CD14-positive monocyte (primary cell): ENCODE measurements around the gene AVPR2. TPM values are rescaled to one million over a fixed set of nuclear protein-coding genes. Genes with fewer than 3 reads are reported as not detected.

Source experiments
- DNase-seq, 3 donors: peaks; one replicate each; pipeline ENCODE4 v3.0.0-alpha.2; 2011 to 2022
- H2AFZ ChIP-seq: 2 replicates; pipeline ENCODE4 v1.6.0; 2012; ENCODE audit warnings: mild to moderate bottlenecking, low read depth, low read length, inconsistent platforms; ENCODE audit not compliant: insufficient read depth, poor library complexity, severe bottlenecking
- H3K27ac ChIP-seq, 2 donors: 1 replicate in 1 of 2; 2 replicates in 1 of 2; pipeline ENCODE4 v1.5.1; 2012 to 2013; ENCODE audit warnings: low read length in 2 of 2, control low read depth in 1 of 2, inconsistent platforms in 1 of 2, low read depth in 1 of 2, mild to moderate bottlenecking in 1 of 2
- H3K27me3 ChIP-seq, 2 donors: one replicate each; pipeline versions ENCODE4 v1.6.0 to v1.6.1; 2011 to 2013; ENCODE audit warnings: low read length in 2 of 2; ENCODE audit not compliant: control insufficient read depth in 2 of 2, insufficient read depth in 2 of 2
- H3K36me3 ChIP-seq, 2 donors: replicated peaks in 1 of 2; 1 replicate in 1 of 2; 2 replicates in 1 of 2; pipeline versions ENCODE4 v1.5.1 to v1.6.1; 2012 to 2013; ENCODE audit warnings: low read length in 2 of 2, control low read depth in 1 of 2, inconsistent platforms in 1 of 2, mild to moderate bottlenecking in 1 of 2; ENCODE audit not compliant: insufficient read depth in 2 of 2, control insufficient read depth in 1 of 2
- H3K4me1 ChIP-seq, 2 donors: 1 replicate in 1 of 2; 2 replicates in 1 of 2; pipeline versions ENCODE4 v1.5.1 to v1.6.1; 2012 to 2013; ENCODE audit warnings: low read length in 2 of 2, control low read depth in 1 of 2, inconsistent platforms in 1 of 2, mild to moderate bottlenecking in 1 of 2, moderate library complexity in 1 of 2; ENCODE audit not compliant: insufficient read depth in 2 of 2, control insufficient read depth in 1 of 2
- H3K4me2 ChIP-seq: replicated peaks from 2 replicates; pipeline ENCODE3; 2012; ENCODE audit warnings: low read length, moderate library complexity, mild to moderate bottlenecking; ENCODE audit not compliant: poor library complexity, severe bottlenecking; ENCODE audit errors: extremely low read depth
- H3K4me3 ChIP-seq, 3 experiments: fragments of 200-600 bp in 1 of 3; sonication (generic) in 1 of 3; replicated peaks in 1 of 3; 1 replicate in 2 of 3; 2 replicates in 1 of 3; pipeline ENCODE4 v1.5.1; 2011 to 2013; ENCODE audit warnings: low read length in 3 of 3, mild to moderate bottlenecking in 3 of 3, control low read depth in 2 of 3, low read depth in 2 of 3, inconsistent platforms in 1 of 3, moderate library complexity in 1 of 3
- H3K79me2 ChIP-seq: 2 replicates; pipeline ENCODE4 v1.6.0; 2012; ENCODE audit warnings: mild to moderate bottlenecking, control low read depth, inconsistent platforms, low read length, moderate library complexity; ENCODE audit not compliant: insufficient read depth
- H3K9ac ChIP-seq: 2 replicates; pipeline ENCODE4 v1.6.0; 2017; ENCODE audit warnings: low read length, mild to moderate bottlenecking; ENCODE audit not compliant: insufficient read depth, poor library complexity, severe bottlenecking
- H3K9me3 ChIP-seq, 2 donors: replicated peaks in 1 of 2; 1 replicate in 1 of 2; 2 replicates in 1 of 2; pipeline versions ENCODE4 v1.5.1 to v1.6.1; 2012 to 2013; ENCODE audit warnings: low read length in 2 of 2, control low read depth in 1 of 2; ENCODE audit not compliant: control insufficient read depth in 1 of 2, insufficient read depth in 1 of 2
- H4K20me1 ChIP-seq: 2 replicates; pipeline ENCODE4 v1.6.0; 2012; ENCODE audit warnings: mild to moderate bottlenecking, low read length, control low read depth, moderate library complexity; ENCODE audit not compliant: insufficient read depth
- H3K27ac Mint-ChIP-seq, 7 donors: one replicate each; pipeline ENCODE4 v1.8.0; 2020; ENCODE audit warnings: mild to moderate bottlenecking in 7 of 7, mixed read lengths in 7 of 7, moderate library complexity in 6 of 7, inconsistent platforms in 2 of 7
- H3K27me3 Mint-ChIP-seq, 3 donors: one replicate each; pipeline ENCODE4 v1.8.0; 2021 to 2022; ENCODE audit warnings: low read depth in 3 of 3, mild to moderate bottlenecking in 3 of 3, mixed read lengths in 3 of 3, moderate library complexity in 3 of 3, inconsistent platforms in 1 of 3
- H3K36me3 Mint-ChIP-seq, 2 donors: one replicate each; pipeline ENCODE4 v1.8.0; 2020; ENCODE audit warnings: mixed read lengths in 2 of 2, inconsistent platforms in 1 of 2, mild to moderate bottlenecking in 1 of 2
- H3K4me1 Mint-ChIP-seq: one replicate; pipeline ENCODE4 v1.8.0; 2020; ENCODE audit warnings: mild to moderate bottlenecking, mixed read lengths
- H3K4me3 Mint-ChIP-seq, 2 donors: one replicate each; pipeline ENCODE4 v1.8.0; 2020; ENCODE audit warnings: mild to moderate bottlenecking in 2 of 2, mixed read lengths in 2 of 2, moderate library complexity in 1 of 2
- H3K9me3 Mint-ChIP-seq, 7 donors: one replicate each; pipeline ENCODE4 v1.8.0; 2020 to 2022; ENCODE audit warnings: mixed read lengths in 7 of 7, mild to moderate bottlenecking in 6 of 7, moderate library complexity in 6 of 7, inconsistent platforms in 2 of 7
- CTCF ChIP-seq: fragments of 200-600 bp; IDR thresholded peaks from one replicate; pipeline ENCODE4 v1.8.0; 2022; ENCODE audit warnings: antibody characterized with exemption, mild to moderate bottlenecking
- WGBS: methylation state at CpG from one replicate; pipeline ENCODE4 v1.1.5; 2013; ENCODE audit warnings: missing lambda C conversion rate; ENCODE audit not compliant: insufficient coverage; 5-methylcytosine and 5-hydroxymethylcytosine counted together
- intact Hi-C, 2 donors: fragments of 100-400 bp; cut with micrococcal nuclease; formaldehyde crosslinking; loops; one replicate each; pipeline versions ENCODE4 v1.15.0 to v1.15.1; 2023
- polyA plus RNA-seq, 3 donors: library from polyadenylated mRNA; depleted of rRNA in 1 of 3; unstranded in 2 of 3; stranded (reverse) in 1 of 3; fragments of 300-500 nt in 2 of 3; fragments of >200 nt in 1 of 3; fragmentation: Illumina TruSeq in 2 of 3; gene quantifications; 1 replicate in 2 of 3; 2 replicates in 1 of 3; pipeline ENCODE4 v1.2.3, GENCODE V29; 2012 to 2021

The AVPR2 gene
- polyA plus RNA-seq, 3 donors: 0.14 to 0.27 TPM; not detected in 1

DNA sequence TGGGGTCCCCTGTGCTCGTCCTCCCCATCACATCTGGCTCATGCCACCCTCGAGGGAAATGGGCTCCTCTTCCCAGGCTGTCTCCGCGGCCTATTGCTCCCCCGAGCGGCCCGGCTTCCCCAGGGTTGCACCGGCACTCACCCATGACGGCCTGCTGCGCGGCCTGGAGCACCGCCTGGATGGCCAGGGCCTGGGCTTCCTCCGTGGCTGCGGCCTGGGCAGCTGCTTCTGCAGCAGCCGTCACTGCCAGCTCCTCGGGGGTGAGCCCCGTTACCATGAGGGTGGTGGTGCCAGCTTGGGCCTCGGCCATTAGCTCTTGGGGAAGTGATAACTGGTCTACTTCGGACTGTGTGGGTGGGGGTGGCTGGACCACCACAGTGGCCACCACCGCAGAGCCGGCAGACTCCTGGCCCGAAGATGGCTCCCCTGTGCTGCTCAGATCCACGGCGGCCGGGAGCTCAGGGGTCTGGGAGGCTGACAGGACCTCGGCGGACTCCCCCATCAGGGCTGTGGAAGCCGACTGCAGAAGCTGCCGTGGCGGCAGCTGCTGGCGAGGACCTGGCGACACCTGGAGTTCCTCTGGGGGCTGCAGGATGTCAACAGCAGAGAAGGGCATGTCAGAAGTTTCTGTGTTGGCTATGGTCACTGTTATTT lies 48.0 kb downstream of the AVPR2 start:
- Mint-ChIP-seq H3K4me1 (peaks cover 4% of the 10 kb centered on the region), H3K4me3 (no peak overlapping the region), H3K36me3 (peaks cover 51 to 88% of the 10 kb centered on the region in 2 donors), H3K27me3 (peaks cover 0 to 6% (median 0%) of the 10 kb centered on the region in 3 donors), H3K9me3 (peaks cover 0 to 5% (median 0%) of the 10 kb centered on the region in 7 donors), H3K27ac (peak overlapping the region in 1 of 7 donors; percentile 65)
- no peak overlapping the region for H3K4me2 ChIP-seq
- H3K79me2 ChIP-seq: peaks cover 6% of the 10 kb centered on the region
- H3K9ac ChIP-seq: no peak overlapping the region
- no peaks in the 10 kb centered on the region for H3K9me3 ChIP-seq
- intact Hi-C loops: loop anchor here (5.0 to 10.0 kb wide), 3 partner anchors 35 to 190 kb away; partner anchors contain the start of gene PLXNB3 (in 2 of the 2)
- TF ChIP-seq CTCF: no peak
- WGBS: 97% methylated on average over 21 of the region's 32 CpGs
- H3K4me1 ChIP-seq: peaks cover 0 to 10% of the 10 kb centered on the region in 2 donors
- DNase-seq: no peak
- no peak overlapping the region for H2AFZ ChIP-seq
- no peak overlapping the region for H3K4me3 ChIP-seq
- H3K36me3 ChIP-seq: peaks cover 75 to 90% of the 10 kb centered on the region in 2 donors
- no peak overlapping the region for H3K27ac ChIP-seq
- H4K20me1 ChIP-seq: peaks cover 96% of the 10 kb centered on the region
- H3K27me3 ChIP-seq: no peaks in the 10 kb centered on the region

DNA sequence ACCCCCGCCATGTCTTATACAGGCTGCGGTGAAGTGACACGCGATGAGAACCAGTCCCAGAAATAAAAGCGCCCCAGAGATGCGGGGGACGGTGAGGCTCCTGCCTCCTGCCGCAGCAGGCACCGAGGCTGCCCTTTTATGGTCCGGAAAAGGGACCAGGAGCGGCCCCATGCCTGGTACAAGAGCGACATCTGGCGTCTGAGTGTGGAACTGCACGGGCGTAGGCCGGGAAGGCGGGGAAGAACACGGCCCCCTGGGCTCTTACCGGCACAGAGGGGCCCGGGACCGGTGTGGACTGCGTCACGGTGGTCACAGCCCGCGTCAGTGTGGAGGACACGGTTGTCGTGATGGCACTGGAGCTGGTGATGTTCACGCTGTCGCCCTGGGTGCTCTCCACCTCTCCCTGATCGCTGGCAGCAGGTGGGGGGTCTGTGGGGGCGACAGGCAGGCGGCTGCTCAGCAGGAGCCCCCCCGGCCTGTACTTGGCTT lies 48.9 kb downstream of the AVPR2 start:
- no peak overlapping the region for H2AFZ ChIP-seq
- WGBS: 38% methylated on average over 9 of the region's 33 CpGs
- Mint-ChIP-seq H3K9me3 (peaks cover 0 to 3% (median 0%) of the 10 kb centered on the region in 7 donors), H3K4me1 (peaks cover 1% of the 10 kb centered on the region), H3K27ac (peak overlapping the region in 1 of 7 donors; percentile 41), H3K27me3 (peaks cover 0 to 6% (median 0%) of the 10 kb centered on the region in 3 donors), H3K4me3 (no peak overlapping the region), H3K36me3 (peaks cover 55 to 93% of the 10 kb centered on the region in 2 donors)
- H3K27me3 ChIP-seq: no peaks in the 10 kb centered on the region
- H4K20me1 ChIP-seq: peaks cover 96% of the 10 kb centered on the region
- intact Hi-C loops: loop anchor here (5.0 to 10.0 kb wide), 3 partner anchors 36 to 191 kb away; partner anchors contain the start of gene PLXNB3 (in 2 of the 2)
- H3K4me1 ChIP-seq: peaks cover 0 to 6% of the 10 kb centered on the region in 2 donors
- no peak overlapping the region for H3K9ac ChIP-seq
- H3K79me2 ChIP-seq: peaks cover 6% of the 10 kb centered on the region
- H3K4me3 ChIP-seq: no peak overlapping the region
- H3K4me2 ChIP-seq: no peak overlapping the region
- H3K9me3 ChIP-seq: no peaks in the 10 kb centered on the region
- H3K27ac ChIP-seq: no peak overlapping the region
- DNase-seq: peak; percentile 49 to 61 (median 60)
- TF ChIP-seq CTCF: peak; percentile 87
- peaks cover 77 to 92% of the 10 kb centered on the region in 2 donors for H3K36me3 ChIP-seq
